HG03520 (cell line): Measurements from ENCODE around the gene MACROD2.
A peak's percentile ranks its signal among the peaks of the same experiment; 100 is the strongest.

ENCODE experiments used
- ATAC-seq: cut with Tn5 transposase; IDR thresholded peaks from one replicate; pipeline ENCODE4 v1.9.1; 2021; ENCODE audit warnings: mild to moderate bottlenecking, moderate library complexity; ENCODE audit not compliant: unreplicated experiment

Gene MACROD2

DNA sequence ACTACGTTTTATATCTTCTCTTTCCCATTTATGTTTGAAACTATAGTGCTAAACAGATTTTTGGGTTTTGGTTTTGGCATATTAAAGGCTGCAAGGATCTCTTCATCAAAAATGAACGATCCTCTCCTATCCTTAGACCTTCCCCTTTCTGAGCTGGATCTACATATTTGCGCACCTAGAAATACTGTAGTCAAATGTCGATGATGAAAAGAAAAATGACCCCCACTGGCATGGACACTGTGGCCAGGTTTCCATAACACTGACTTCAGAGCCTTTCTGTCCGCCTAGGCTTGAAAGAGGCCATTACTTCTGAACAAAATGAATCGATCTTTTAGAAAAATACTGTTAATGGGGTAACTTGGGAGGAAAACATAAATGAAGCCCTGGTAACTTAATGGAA lies 336.3 kb downstream of the MACROD2 start:
- ATAC-seq: no peak

DNA sequence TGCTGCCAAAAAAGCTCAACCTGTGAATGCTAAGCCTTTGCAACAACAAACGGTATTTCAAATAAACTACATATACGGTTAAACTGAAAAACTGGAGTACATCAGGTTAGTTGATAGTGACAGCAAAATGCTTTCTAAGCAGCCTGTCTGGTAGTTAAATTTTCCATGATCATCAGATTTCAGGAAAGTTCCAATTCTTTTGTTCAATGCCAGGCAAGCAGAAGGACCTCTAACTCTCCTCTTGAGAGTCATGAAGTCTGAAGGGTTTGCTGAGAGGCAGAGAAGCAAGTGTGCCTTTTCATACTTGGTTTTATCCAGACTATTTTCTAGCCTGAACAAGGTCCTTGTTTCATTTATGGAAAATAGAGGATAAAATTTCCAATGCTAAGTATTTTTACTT lies 337.6 kb downstream of the MACROD2 start:
- no peak for ATAC-seq

DNA sequence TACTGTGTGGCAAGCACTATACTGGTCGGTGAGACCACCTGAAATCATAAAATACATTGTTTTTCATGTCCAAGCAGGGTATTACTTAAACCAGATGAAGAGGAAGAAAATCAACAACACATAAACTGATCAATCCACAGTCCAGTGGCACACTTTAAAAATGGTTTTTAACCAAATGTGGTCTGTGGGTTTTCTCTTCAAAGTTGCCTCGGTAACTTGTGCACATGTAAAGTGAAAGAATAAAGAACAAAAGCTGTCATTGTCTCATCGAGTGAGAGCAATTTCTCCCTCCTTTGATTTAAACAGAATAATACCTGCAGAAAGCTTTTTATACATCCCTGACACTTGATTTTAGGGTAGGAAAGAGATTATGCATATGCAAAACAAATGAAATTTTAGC lies 338.4 kb downstream of the MACROD2 start:
- no peak for ATAC-seq

DNA sequence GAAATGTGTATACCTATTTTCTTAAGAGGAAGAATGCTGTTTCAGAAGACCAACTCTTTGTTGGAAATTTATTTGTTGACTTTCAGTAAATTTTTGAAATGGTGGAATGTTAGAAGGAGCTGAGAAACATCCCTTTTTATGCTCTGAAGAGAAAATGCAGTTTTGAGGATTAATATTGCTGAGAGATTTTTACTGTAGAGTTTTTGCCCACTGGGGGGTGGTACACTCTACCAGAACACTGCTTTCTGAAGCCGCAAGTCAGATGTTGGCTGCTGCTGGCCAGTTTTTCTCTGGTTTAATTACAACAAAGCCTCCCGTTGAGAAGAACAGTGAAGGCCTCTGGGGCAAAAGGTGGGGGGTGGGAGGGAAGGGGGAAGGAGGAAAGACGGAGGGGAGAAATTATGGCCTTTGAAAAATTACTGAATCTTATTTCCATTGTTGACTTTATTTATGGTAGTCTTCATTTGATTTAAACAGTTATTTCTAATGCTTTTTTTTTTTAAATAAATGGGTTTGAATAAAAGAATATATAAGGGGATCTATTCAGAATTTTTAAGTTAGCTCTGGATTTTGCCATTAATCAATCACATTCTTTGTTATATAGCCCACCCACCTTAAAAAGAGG lies 339.1 kb downstream of the MACROD2 start:
- no peak for ATAC-seq

DNA sequence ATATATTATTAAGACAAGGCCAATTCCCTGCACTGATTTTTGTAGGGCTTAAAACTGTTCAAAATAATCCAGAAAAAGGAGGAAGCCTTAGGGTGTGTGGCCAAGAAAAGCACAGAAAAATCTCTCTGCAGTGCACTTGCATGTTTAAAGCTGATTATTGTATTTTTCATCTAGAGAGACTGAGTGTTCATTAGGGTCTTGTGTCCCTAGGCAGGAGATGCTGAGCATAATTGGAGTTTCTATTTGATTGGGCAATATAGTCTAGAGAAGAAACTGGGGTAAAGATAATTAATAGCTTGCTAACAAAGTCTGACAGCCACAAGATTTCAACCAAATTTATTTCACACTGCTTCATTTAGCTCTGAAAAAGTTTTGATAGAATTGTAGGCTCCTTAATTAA lies 339.7 kb downstream of the MACROD2 start:
- ATAC-seq: no peak

DNA sequence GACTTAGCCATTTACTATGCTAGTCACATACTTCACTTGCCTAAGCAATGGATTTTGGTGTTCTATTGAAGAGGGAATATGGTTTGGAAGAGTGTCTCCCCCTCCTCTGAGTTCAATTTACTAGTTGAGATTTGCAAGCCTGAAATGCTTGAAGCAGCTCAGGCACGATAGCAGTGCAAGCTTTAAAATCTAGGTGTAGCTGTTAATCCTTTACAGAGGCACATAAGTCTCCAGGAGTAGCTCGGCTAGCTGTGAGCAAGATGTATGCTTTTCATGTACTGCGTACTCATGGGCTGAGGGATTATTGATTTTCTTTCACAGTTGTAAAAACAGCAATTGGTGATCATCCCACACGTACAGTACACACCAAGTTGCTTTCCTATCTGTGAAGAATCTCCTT lies 341.4 kb downstream of the MACROD2 start:
- no peak for ATAC-seq

DNA sequence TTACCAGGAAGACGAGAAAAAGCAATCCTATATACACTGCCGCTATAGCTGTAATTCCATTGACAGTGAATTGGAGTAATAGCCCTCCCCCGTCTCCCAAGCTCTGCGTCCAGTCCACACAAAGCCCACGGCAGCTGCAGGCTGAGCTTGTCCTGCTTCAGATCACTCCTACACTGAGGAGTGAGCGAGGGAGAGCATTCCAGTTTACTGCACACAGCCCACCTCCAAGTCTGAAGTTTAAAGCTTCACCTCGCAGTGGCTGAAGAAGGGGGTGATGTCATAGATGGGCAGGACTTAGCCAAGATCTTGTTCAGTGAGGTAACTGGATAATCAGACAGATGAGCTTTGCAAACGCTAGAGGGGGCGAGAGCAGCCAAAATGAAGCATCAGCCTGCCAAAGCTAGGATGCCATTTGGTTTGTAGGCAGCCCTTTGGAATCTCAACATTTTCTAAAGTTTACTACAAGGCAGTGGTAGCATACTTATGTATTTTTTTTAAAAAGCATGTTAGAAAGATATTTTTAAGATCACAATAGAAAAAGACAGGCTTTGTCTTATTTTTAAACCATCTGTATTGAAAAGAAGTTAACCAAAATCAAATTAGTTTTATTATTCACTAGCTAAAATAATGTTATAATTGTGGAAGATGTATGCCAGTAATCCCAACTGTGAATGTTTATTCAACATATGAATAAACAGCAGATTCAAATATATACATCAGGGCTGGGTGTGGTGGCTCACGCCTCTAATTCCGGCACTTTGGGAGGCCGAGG lies 342.3 kb downstream of the MACROD2 start, which contains the start of gene FLRT3:
Gene FLRT3, minus strand, starts transcription at position 213 of the 772 bp plus-strand sequence. CDS start 10,106 bp downstream, outside the sequence.
- ATAC-seq: peak; percentile 96

DNA sequence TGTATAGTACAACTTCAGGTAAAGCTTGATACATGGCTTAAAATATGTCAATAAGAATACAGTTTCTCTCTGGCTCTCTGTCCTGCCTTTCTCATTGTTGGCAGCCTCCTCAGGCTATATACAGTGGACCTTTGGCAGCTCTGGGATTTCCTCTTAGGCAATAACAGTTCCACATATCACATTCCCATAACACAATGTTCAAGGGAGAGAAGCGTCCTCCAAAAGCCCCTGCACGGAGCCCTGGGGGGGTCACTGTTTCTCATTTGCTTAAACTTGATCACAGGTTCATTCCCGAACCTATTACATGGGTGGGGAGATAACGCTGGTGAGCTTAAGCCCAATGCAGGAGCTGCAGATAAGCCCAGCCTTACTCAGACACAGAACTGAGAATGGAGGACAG lies 346.5 kb downstream of the MACROD2 start:
- ATAC-seq: no peak

DNA sequence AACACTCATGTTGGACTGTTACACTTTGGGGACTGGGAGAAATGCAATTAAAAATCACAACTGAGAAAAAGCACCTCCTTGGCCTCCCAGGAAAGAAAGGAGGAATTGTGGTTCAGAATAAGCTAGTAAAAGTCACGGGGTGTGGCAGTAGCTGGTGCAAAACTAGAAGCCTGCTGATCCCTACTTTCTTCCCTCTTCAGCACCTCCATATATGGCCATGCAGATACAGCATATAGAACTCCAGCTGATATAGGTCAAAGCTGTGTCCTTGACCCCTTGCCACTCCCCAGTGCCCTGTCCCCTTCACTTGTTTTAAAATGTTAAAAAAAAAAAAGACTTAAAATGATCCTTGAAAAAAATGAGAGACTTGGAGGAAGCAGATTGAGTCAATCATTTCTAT lies 347.6 kb downstream of the MACROD2 start:
- no peak for ATAC-seq

DNA sequence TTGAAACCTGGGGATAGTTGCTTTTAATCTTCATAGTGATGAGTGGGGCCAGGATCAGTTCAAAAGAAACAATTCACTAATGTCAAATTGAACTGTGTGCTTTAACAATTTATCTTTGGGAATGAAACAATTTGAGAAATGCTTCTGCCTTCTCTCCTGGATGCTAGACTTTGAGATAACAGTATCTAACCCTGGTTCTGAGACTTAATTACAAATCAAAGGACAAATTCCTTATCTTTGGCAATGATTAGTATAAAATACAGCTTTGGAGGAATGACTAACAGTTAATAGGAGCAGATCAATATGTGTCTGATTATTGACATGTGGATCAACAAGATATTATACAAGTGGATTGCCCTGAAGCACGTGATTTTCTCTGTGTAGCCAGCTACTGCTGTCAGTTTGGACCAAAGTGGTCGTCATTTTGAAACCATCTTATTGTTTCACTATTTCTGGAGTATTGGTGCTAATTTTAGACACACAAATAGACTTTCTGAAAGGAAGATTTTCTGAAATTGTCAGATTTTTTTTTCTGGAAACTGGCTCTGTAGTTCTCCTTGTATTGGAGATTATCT lies 348.3 kb downstream of the MACROD2 start:
- no peak for ATAC-seq

DNA sequence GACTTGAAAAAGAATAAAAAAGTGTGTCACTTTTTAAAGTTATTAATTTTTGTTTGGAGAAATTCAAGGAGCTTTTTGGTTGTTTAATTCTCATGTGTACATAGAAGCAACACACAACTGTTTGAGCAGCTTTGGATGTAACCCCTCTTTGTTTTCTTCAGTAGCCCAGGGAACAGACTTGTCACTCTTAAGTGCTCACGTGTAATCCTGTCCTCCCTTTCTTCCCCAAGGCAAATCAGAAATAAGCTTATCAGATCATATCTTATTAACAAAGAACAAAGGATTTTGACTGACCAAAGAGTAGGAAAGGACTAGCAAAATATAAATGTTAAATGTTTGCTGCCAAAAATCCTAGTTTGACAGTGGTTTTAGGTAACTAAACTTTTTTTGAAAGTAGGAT lies 349.4 kb downstream of the MACROD2 start:
- no peak for ATAC-seq

DNA sequence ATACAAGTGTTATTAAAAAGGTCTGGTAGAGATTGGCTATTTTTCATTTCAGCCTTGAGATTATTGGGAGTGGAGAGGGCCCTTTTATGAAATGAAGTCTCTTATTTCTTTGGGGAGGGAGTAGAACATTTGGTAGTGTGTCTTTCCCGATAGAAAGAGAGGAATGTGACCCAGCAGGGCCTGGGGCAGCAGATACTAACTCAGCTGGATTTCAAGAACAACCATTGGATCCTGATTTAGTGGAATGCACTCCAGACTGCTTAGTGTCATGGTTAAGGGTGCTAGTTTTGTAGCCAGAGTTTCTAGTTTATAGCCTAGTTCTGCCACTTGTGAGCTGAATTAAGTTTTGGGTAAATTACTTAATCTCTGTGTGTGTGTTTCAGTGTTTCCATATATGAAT lies 360.5 kb downstream of the MACROD2 start:
- ATAC-seq: no peak

DNA sequence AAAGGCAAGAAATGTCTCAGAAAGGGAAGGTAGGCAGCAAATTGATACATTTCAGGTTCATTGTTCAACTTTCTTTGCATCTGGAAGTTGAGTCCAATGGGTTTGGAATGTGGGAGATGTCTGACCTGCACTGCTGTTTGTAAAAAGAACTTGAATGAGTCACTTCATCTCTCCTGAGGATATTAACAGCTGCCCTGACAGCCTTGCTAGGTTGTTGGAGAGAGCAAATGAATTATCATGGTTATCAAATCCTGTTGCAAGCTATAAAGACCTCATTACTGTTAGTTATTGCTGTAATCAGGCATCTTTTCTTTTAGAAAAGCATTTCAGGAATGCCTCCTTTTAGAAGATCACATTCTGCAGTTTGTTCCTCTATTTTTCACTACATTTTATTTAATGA lies 365.1 kb downstream of the MACROD2 start:
- no peak for ATAC-seq

DNA sequence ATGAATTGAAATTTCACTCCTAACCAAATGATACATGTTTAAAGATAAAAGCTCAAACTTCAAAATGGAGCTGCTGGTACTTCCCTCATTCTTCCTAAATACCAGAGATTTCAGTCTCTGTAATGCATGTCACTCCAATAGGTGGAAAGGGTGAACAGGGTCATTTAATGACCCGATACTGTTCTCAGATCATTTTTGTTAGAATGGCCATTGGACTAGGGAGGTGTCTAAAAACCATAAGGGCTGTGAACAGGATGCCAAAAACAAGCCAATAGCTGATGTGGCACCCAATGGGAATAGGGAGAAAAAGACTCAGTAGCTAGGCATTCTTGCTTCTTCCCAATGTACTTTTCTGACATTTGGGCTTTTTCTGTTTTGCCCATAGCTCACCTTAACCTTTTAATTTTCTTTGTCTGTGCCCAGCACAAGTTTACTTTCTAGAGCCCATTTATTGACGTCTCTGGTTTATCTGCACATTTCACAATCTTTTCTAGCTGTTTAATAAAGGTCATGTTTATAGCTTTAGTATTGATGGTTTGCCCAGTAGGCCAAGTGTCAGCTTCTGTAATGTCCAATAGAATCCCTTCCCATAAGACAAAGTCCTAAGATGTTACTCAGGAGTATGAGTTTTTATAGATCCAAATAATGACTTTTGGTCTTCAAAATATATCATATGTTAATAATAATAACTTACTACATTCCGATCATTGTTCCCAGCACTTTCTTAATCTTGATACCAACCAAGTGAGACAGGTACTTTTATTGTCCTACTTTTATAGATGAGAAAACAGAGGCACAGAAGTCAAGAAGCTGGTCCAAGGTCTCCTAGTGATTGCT lies 366.4 kb downstream of the MACROD2 start:
- no peak for ATAC-seq

DNA sequence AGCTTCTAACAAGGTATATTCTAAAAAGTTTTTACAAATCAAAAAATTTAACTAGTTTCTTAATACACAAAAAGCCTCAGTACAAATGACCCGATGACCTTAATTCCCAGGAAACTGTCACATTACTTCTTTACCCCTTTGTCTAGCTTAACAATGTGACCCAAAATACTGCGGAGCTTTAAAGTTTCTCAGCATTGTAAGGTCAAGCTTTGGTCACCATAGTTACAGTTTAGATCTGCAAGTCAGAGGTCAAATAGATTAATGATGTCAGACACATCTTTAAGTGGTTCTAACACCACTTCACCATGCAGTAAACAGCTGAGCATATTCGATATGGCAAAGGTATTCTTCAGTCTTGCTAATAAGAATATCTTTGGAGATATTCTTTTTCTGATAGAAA lies 378.9 kb downstream of the MACROD2 start:
- no peak for ATAC-seq

DNA sequence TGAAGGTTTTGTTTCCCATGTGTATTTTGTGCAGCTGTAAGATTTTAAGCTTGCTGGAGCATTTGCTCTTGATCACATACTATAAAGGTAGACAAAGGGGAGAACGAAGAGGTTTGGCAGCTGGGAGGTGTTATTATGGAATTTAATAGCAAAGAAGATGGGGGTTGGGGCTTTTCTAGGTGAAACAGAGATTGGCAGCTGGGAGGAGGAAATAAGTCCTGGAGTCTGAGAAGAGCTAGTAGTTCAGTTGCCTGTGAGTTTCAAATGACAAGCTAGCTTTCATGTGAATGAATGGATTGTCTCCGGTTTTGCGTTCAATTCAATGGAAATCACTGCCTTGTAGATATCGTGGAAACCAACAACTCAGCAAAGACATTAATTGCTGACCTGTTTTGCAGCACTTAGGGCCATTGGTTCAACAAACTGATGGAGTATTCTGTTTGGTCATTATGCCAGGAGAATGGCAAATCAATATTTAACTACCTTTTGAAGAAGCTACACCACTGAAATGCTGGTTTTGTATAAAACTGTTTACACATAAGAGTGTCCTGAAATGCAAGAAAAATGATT lies 380.2 kb downstream of the MACROD2 start:
- ATAC-seq: no peak

DNA sequence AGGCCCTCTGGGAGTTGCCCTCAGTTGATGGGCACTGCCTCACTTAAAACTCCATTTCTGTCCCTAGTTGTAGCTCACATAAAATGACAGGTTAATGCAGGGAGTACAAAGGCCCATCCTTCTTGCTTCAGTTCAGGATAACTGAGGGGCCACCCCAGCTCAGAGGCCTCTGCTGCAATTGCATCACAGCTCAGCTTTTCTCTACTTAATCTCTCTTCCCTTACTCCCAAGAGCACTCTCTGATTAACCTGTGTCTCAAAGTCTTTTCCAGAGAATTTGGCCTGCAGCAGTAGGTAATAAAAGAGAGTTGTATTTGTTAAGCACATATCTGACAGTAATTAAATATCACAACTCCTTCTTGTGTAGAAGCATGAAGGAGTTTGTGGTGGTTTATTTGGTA lies 383.0 kb downstream of the MACROD2 start:
- no peak for ATAC-seq

DNA sequence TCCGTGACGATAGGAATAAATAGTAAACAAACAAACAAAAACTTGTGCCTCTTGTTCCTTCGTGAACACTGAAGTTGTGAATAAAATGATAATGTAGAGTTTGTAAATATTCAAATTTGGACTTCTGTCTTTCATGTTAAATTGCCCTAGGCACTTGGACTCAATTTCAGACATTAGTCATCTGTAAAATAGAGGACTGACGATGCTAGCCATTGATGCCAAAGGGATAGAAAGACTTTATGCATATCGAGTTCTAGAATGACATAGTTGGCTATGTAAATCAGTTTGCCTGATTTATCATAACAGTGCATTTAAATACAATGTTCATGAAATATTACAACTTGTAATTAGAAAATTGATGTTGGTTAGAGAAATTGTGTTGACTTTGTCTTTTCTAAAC lies 388.0 kb downstream of the MACROD2 start:
- ATAC-seq: no peak

DNA sequence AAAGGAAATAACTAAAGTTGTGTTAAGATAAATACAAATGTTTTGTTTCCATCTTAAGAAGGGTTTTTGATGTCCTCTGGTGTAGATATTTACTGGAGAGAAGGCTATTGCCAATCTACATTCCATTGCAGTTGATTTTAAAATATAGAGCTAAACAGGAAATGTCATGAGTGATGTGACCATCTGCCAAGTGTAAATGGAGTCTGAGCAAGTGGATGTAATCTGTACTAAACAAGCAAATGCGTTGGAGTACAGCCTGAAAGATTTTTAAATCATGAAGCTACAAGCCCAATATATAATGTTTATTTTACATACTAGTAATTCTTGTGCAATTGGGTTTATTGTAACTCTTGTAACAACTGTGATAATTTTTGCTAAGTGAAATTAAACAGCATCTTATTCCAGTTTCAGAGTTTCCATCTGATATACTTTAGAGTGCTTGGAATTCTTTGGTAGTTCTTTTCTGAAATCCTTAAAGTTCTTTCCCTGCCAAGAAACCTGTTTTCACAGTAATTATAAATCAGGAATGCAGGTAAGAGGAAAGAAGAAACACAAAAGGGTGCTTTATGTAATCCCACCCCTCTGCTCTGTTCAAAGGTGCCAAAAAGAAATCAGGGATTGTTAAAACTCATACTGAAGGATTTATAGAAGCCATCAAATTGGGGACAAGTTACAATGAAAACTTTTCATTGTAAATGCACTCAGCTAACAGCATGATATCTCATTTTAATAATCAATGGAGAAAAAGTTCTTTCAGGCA lies 389.3 kb downstream of the MACROD2 start:
- ATAC-seq: no peak

DNA sequence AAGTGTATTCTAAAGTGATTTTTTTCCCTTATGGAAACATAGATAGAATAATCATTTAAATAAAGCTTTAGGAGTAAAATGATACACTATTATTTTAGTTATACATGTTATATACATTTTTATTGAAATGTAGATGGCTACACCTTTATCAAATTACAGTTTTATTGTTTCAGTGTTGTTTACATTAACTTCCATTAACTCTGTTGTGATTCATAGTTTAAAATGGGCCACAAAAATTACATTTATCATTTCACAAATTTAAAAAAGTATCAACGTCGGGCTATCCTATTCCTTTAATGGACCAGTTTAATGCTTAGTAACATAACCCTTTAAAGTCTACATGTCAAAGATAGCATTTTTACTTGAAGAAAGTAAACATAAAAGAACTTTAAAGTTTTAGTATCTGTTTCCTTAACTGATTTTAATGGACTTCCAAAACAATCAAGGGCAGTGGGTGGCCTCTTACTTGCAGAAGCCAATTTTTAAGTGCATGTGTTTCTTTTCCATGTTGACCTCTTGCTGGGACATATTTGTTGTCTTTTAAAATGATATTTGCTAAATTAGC lies 389.9 kb downstream of the MACROD2 start:
- no peak for ATAC-seq
